Loucy (cell line): ENCODE measurements around the gene DACH1.

Source experiments
- H2AFZ ChIP-seq: fragments of 200-600 bp; sonication (generic); 2 replicates; pipeline ENCODE4 v1.6.0; 2016; ENCODE audit warnings: antibody characterized with exemption, mild to moderate bottlenecking, low read length, moderate library complexity
- H3F3A ChIP-seq: fragments of 200-600 bp; 2 replicates; pipeline ENCODE4 v1.6.0; 2016; ENCODE audit warnings: antibody characterized with exemption, low read depth, mild to moderate bottlenecking
- H3K27me3 ChIP-seq: fragments of 200-600 bp; sonication (generic); 2 replicates; pipeline ENCODE4 v1.6.1; 2014; ENCODE audit warnings: low read length, mild to moderate bottlenecking; ENCODE audit not compliant: insufficient read depth, poor library complexity, severe bottlenecking
- H3K36me3 ChIP-seq: fragments of 200-600 bp; sonication (generic); 2 replicates; pipeline ENCODE4 v1.6.1; 2016; ENCODE audit warnings: low read length; ENCODE audit not compliant: insufficient read depth
- H3K4me1 ChIP-seq: fragments of 200-600 bp; sonication (generic); 2 replicates; pipeline ENCODE4 v1.5.1; 2014; ENCODE audit warnings: low read length, mild to moderate bottlenecking; ENCODE audit not compliant: insufficient read depth, poor library complexity, severe bottlenecking
- H3K4me2 ChIP-seq: fragments of 200-600 bp; sonication (generic); 2 replicates; pipeline ENCODE4 v1.6.0; 2014; ENCODE audit warnings: antibody characterized with exemption, low read length, low read depth, mild to moderate bottlenecking; ENCODE audit not compliant: poor library complexity, severe bottlenecking
- H3K4me3 ChIP-seq: fragments of 200-600 bp; sonication (generic); 2 replicates; pipeline ENCODE4 v1.5.1; 2014; ENCODE audit warnings: low read length, mild to moderate bottlenecking, mixed read lengths; ENCODE audit not compliant: poor library complexity, severe bottlenecking
- H3K79me2 ChIP-seq: fragments of 200-600 bp; sonication (generic); 2 replicates; pipeline ENCODE4 v1.6.1; 2014; ENCODE audit warnings: low read length; ENCODE audit not compliant: insufficient read depth
- H3K9ac ChIP-seq: fragments of 200-600 bp; sonication (generic); 2 replicates; pipeline ENCODE4 v1.6.0; 2014; ENCODE audit warnings: mild to moderate bottlenecking, low read depth, low read length, moderate library complexity; ENCODE audit not compliant: poor library complexity, severe bottlenecking
- H3K9me2 ChIP-seq: fragments of 200-600 bp; sonication (generic); replicated peaks from 2 replicates; pipeline ENCODE4 v1.6.1; 2016; ENCODE audit warnings: low read depth, low read length, mixed read lengths
- H3K9me3 ChIP-seq: fragments of 200-600 bp; sonication (generic); 2 replicates; pipeline ENCODE4 v1.6.1; 2014; ENCODE audit warnings: mild to moderate bottlenecking, antibody characterized with exemption, low read length, low read depth; ENCODE audit not compliant: insufficient read depth
- H4K20me1 ChIP-seq: fragments of 200-600 bp; sonication (generic); 2 replicates; pipeline ENCODE4 v1.6.0; 2014; ENCODE audit warnings: antibody characterized with exemption, low read length, mild to moderate bottlenecking; ENCODE audit not compliant: insufficient read depth, poor library complexity, severe bottlenecking
- EZH2phosphoT487 ChIP-seq: fragments of 200-600 bp; IDR thresholded peaks from 2 replicates; pipeline ENCODE4 v1.6.1; 2018; ENCODE audit warnings: antibody characterized with exemption, mild to moderate bottlenecking, moderate library complexity, borderline replicate concordance
- TF ChIP-seq, protein P1 (sequence below): fragments of 200-600 bp; sonication (generic); conservative IDR thresholded peaks from 2 replicates; pipeline ENCODE4 v1.5.1; 2014; ENCODE audit warnings: mild to moderate bottlenecking, antibody characterized with exemption, low read length

DACH1 gene

DNA sequence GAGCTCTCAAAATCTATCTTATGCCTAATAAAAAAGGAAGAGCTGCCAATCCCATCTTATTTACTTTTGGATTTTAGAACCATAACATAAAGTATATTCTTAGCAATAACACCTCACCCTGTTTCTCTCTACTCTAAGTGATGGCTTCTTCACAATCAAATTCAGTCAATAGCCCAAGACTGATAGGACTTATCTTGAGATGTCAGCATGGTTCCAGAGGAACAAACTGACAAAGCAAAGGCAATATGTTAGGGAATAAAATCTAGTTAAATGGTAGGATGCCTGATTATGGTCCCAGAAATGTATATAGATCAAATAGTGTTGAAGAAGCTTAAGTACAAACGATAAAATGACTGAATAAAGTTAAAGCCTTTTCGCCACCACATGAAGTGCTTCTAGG is 36.3 kb downstream of the DACH1 start:
- Histone ChIP-seq H3K4me2 (peak overlapping the region; percentile 33), H3K9ac (no peak overlapping the region), H4K20me1 (no peaks in the 10 kb centered on the region), H3K4me1 (peaks cover 52% of the 10 kb centered on the region), H3K27me3 (no peaks in the 10 kb centered on the region), H3F3A (peaks cover 20% of the 10 kb centered on the region), H3K4me3 (no peak overlapping the region), H3K36me3 (no peaks in the 10 kb centered on the region), H3K79me2 (no peaks in the 10 kb centered on the region), H3K9me2 (no peaks in the 10 kb centered on the region), H2AFZ (peak overlapping the region; percentile 72), H3K9me3 (no peaks in the 10 kb centered on the region)
- TF ChIP-seq EZH2phosphoT487: no peak
- TF ChIP-seq, protein P1, sequence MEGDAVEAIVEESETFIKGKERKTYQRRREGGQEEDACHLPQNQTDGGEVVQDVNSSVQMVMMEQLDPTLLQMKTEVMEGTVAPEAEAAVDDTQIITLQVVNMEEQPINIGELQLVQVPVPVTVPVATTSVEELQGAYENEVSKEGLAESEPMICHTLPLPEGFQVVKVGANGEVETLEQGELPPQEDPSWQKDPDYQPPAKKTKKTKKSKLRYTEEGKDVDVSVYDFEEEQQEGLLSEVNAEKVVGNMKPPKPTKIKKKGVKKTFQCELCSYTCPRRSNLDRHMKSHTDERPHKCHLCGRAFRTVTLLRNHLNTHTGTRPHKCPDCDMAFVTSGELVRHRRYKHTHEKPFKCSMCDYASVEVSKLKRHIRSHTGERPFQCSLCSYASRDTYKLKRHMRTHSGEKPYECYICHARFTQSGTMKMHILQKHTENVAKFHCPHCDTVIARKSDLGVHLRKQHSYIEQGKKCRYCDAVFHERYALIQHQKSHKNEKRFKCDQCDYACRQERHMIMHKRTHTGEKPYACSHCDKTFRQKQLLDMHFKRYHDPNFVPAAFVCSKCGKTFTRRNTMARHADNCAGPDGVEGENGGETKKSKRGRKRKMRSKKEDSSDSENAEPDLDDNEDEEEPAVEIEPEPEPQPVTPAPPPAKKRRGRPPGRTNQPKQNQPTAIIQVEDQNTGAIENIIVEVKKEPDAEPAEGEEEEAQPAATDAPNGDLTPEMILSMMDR: no peak

DNA sequence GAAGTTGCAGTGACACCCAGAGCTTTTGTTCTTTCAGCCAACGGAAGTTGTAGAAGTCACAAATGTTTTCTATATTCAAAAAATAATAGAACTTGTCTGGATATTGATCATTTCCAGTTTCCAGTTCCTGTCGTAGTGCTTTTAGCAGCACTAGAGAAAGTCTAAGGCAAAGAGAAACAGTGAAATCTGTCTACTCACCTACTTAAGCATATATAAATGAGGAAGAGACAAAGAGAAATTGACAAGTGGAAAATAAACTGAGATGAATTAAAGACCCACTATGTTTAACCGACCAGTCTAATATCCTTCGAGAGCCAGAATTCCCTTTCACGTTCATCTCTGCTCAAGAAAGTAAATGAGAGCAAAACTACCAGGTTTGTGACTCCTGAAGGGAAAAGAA is 36.7 kb downstream of the DACH1 start:
- Histone ChIP-seq H3K4me1 (peaks cover 52% of the 10 kb centered on the region), H3K9ac (no peak overlapping the region), H3F3A (peaks cover 20% of the 10 kb centered on the region), H2AFZ (peak overlapping the region; percentile 72), H3K79me2 (no peaks in the 10 kb centered on the region), H4K20me1 (no peaks in the 10 kb centered on the region), H3K4me2 (peak overlapping the region; percentile 33), H3K9me3 (no peaks in the 10 kb centered on the region), H3K36me3 (no peaks in the 10 kb centered on the region), H3K9me2 (no peaks in the 10 kb centered on the region), H3K4me3 (no peak overlapping the region), H3K27me3 (no peaks in the 10 kb centered on the region)
- TF ChIP-seq EZH2phosphoT487: no peak
- TF ChIP-seq, protein P1: no peak

DNA sequence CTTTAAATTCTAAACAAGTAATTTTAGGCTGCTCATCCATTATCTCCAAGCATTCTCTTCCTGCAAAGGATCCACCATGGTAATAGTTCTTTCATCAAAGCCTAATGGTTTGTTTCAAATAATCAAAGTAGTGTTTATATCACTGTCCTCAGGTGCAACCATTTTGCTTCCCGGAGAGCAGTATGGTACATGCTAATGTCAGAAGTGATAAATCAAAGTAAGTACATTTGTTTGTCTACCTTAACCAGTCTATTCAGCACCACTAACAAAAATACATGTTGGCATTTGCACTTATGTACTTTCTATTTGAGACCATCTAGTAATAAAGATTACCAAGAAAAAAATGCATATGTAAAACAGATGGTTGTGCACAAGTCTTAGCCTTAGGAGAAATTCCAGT is 37.5 kb downstream of the DACH1 start:
- Histone ChIP-seq H3K4me3 (no peak overlapping the region), H3F3A (peaks cover 20% of the 10 kb centered on the region), H3K79me2 (no peaks in the 10 kb centered on the region), H3K9me2 (no peaks in the 10 kb centered on the region), H4K20me1 (no peaks in the 10 kb centered on the region), H3K4me1 (peaks cover 52% of the 10 kb centered on the region), H3K9me3 (no peaks in the 10 kb centered on the region), H3K27me3 (no peaks in the 10 kb centered on the region), H3K36me3 (no peaks in the 10 kb centered on the region), H3K4me2 (peak overlapping the region; percentile 77), H3K9ac (no peak overlapping the region), H2AFZ (no peak overlapping the region)
- TF ChIP-seq, protein P1: no peak
- no peak for TF ChIP-seq EZH2phosphoT487
